AG09309 (cell line): Measurements from ENCODE around the gene NLGN1.

Experiments used
- DNase-seq: peaks from one replicate; pipeline ENCODE4 v3.0.0-alpha.2; 2010; ENCODE audit warnings: low read depth
- H3K4me3 ChIP-seq: 2 replicates; pipeline ENCODE4 v1.5.1; 2011; ENCODE audit warnings: mild to moderate bottlenecking, low read depth, low read length, moderate library complexity; ENCODE audit not compliant: control insufficient read depth
- CTCF ChIP-seq: IDR thresholded peaks from 2 replicates; pipeline ENCODE4 v1.5.1; 2011; ENCODE audit warnings: mild to moderate bottlenecking, low read depth, low read length, inconsistent platforms; ENCODE audit not compliant: insufficient read depth, control insufficient read depth; ENCODE audit errors: missing control alignments

The NLGN1 gene

GRCh38 chr3:173799060-173799816 lies 401.7 kb downstream of the NLGN1 start:
- no peak for DNase-seq
- TF ChIP-seq CTCF, result no peak
- H3K4me3 ChIP-seq, result no peak overlapping the region

GRCh38 chr3:173800154-173800553 lies 402.6 kb downstream of the NLGN1 start:
- H3K4me3 ChIP-seq, result no peak overlapping the region
- no peak for DNase-seq
- TF ChIP-seq CTCF, result no peak

GRCh38 chr3:173814809-173815208 lies 417.3 kb downstream of the NLGN1 start:
- H3K4me3 ChIP-seq, result no peak overlapping the region
- no peak for TF ChIP-seq CTCF

GRCh38 chr3:173819368-173819767 lies 421.8 kb downstream of the NLGN1 start:
- H3K4me3 ChIP-seq, result no peak overlapping the region
- TF ChIP-seq CTCF, result no peak
- no peak for DNase-seq

More at GRCh38 chr3:173814809-173815208, 417.3 kb downstream of the NLGN1 start:
- no peak for DNase-seq

GRCh38 chr3:173823911-173824460 lies 426.4 kb downstream of the NLGN1 start:
- no peak for DNase-seq
- TF ChIP-seq CTCF, result no peak
- H3K4me3 ChIP-seq, result no peak overlapping the region

GRCh38 chr3:173825730-173826129 lies 428.2 kb downstream of the NLGN1 start:
- no peak for DNase-seq
- no peak for TF ChIP-seq CTCF
- no peak overlapping the region for H3K4me3 ChIP-seq
